NCI-H2196 treated with DMSO at 0.1 percent for 48 hours (cell line): ENCODE results near the gene REEP1.
"Not testable (repeated sequence)": the region's sequence is repeated elsewhere in the genome, so short reads cannot be mapped to it uniquely, and the experiment has no call there.

Experiments
- DNase-seq: peaks from one replicate; lab custom pipeline; 2025; ENCODE audit not compliant: unreplicated experiment; lab: John Stamatoyannopoulos, UW

Gene REEP1

DNA sequence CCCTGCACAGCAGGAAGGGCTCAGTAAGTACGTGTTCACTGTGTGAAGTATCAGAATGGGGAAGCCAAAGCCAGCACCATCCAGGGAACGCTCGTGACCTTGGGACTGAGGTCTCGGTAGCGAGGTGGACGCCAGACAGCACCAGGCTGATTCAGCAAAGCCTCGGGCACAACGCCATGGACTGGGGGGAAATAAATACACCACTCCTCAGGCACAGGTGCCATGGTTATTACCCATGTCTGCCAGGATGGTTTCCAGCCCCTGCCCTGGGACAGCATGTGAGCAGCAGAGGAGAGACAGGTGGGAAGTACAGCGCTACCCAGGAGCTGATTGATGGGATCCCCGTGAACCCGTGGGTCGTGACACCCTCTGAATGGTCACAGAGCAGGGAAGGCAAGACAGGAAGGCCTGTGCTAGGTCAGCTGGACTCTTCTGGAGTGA is 53.0 kb downstream of the REEP1 start:
- DNase-seq = no peak

DNA sequence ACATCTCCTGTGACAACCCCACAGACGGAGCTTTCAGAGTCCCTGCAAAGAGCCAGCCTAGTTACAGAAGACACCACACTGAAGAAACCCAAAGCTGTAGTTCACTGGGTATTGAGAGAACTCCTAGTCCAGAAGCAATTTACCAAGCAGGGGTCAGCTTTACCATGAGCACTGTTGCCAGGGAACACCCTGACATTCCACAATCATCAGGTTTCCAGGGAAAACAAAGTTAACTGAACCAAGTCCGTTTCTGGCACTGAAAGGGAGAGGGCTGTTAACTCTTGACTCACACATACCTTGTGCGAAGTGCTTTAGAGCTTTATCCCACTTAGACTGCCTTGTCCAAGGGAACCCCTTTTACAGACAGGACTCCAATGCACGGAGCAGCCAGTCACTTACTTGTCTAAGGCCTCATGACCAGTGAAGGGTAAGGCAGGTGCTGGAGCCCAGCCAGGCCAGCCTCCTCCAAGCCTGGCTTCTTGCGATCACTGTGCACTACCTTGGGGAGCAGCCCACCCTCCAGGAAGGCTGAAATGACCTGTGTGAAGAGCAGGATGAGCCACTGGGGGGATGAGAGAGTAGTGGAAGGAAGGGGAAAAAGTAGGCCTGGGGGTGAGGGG is 53.9 kb downstream of the REEP1 start:
- no peak for DNase-seq

DNA sequence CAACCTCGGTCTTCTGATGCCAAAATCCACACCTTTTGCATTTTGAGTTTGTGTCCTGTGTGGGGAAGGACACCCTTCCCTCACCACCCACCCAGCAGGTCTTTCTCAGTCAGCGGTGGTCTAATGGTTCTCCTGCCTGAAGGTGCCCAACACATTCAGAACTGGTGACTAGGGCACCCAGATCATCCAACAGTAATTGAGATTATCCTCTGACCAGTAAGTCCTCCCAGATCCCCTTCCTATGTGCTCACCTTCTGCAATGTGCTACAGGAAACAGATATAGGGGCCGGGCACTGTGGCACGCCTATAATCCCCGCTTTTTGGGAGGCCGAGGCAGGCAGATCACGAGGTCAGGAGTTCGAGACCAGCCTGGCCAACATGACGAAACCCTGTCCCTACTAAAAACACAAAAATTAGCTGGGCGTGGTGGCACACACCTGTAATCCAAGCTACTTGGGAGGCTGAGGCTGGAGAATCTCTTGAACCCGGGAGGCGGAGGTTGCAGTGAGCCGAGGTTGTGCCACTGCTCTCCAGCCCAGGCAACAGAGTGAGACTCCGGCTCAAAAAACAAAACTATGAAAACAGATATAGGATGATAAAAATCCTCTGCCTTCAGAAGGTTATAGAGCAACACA is 56.2 kb downstream of the REEP1 start:
- no peak for DNase-seq

DNA sequence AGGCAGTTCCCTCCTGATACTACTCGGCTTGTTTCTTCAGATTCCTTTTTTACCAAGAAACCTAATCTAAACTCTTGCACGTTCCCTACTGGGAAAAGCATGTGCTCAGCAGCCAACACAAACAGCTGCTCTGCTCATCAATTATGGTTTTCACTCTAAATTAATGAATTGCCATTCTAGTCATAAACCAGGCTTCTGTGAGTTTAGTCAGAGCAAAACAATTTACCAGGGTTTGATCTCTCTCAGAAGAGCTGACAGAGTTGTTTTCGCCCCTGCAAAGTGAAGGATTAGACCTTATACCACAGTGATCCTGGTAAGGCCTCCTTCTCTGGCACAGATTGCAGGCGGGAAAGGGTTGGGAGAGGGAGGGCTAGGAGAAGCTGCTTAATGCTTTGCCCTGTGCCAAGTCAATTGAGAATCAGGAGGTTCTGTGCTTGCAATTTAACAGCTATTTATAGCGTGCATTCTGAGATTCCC is 57.2 kb downstream of the REEP1 start:
- DNase-seq = no peak

DNA sequence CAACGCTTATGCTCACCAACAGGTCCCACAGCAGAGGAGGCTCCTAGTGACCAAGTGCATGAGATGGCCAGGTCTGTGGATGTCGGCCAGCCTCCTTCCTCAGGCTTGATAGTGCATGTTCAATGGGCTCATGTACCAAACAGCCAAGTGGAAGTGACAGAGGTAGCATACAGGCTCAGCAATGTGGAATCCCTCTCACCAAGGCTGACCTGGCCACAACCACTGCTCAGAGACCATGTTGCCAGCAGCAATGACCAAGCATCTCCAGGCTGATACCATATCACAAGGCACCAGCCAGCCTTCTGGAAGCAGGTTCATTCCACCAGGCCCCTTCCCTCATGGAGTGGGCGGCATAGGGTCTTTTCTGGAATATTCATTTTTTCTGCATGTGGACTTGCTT is 61.5 kb downstream of the REEP1 start:
- DNase-seq = no peak

DNA sequence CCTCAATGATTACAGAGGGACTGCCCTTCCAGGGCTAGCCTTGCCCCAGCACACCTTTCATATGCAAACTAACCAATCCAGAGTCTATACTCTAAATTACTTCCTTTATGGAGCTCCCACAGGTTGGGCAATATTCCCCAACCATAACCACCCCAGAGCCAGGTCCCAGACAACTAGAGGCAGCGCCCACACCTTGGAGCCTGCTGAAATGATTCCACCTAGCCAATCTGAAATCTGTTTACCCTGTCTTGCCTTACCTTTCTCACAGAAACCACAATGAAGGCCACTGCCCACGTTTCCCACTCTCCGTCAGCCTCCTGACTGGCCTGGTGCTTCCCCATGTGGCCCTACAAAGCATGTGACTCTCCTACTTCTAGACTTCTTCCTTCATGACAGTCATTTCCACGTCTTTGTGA is 62.0 kb downstream of the REEP1 start:
- DNase-seq = no peak

DNA sequence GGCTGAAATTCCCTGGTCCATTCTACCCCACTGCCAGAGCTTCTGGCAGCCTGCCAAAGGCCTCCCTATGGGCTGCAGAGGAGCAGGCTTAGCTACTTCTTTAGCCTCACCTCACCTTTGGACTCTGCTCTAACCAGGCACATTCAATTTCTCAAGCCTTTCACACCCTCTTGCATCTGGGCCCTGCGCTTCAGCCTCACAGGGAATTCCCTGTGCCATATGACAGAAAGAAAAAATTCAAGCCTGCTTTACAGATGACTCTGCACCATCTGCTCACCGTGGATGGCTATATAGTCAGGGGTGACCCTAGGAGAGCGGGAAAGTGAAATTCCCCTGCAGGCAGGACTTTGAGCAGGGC is 62.5 kb downstream of the REEP1 start:
- DNase-seq = no peak

DNA sequence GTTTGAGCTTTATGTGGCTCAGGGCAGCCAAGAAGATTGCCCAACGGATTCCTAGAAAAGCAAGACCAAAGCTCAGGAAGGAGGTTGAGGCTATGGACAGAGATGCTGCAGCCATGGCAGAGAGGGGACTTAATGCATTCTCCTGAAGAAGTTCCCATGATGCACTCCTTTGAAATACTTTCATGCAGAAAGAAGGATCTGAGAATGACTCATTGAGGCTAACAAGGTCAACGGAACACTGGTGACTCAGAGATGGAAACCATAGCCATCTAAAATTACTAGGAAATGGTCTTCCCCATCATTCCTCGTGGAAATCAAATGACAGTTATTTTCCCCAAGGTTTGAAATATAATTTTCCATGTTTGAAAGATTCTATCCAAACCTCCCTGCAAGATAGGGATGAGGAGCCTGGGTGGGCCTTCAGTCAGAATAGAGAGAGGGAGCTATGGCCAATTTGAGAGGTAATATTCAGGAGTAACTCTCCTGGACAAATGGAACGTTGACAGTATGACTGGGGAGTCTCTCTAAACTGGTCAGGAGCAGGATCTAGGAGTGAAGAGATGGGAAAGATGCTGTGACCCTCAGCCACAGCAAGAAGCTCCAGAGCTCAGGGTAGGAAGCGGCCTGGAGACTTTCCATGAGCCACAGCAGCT is 63.0 kb downstream of the REEP1 start:
- no peak for DNase-seq

DNA sequence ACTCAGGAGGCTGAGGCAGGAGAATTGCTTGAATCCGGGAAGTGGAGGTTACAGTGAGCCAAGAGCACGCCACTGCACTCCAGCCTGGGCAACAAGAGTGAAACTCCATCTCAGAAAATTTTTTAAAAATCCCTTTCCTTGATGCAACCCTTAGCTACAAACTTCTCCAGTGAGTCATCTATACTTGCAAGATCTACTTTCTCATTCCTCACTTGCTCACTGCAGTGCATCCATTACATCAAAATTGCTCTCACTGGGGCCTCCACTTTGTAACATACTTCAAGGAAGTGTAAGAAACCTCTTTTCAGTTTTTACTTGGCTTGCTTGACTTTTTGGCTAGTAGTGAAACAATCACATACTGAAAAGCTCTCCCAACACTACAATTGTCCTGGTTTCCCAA is 65.3 kb downstream of the REEP1 start:
- no peak for DNase-seq

DNA sequence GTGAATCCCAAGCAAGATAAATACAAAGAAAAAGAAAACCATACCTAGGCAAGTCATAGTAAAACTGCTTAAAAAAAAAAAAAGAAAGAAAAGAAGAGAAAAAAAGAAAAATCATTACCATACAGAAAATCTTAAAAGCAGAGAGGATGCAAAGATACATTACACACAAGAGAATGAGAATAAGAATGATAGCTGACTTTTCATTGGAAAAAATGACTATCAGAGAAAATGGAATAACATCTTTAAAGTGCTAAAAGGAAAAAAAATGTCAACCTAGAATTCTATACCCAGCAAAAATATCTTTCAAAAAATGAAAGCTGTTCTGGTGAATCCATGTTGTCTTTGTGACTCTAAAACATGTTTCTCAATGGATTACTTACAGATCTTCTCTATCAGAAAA is 66.2 kb downstream of the REEP1 start:
- no peak for DNase-seq

DNA sequence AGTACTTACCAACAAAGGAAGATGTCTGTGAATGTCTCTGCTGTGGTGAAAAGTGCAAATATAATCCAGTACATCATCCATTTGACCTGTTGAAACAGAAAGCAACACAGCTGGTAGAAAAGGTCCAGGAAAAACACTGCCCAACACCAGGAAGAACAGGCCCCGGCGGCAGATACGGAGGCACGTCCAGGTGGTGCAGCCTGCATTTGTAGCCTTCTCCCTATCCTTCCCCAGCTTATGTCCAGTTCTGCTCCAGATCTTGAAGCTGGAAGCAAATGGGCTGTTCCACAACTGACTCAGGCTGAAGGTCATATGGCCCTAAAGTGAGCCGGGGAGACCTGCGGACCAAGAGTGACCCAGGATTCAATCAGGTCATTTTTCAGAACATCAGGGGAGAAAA is 73.5 kb downstream of the REEP1 start:
- DNase-seq = no peak

DNA sequence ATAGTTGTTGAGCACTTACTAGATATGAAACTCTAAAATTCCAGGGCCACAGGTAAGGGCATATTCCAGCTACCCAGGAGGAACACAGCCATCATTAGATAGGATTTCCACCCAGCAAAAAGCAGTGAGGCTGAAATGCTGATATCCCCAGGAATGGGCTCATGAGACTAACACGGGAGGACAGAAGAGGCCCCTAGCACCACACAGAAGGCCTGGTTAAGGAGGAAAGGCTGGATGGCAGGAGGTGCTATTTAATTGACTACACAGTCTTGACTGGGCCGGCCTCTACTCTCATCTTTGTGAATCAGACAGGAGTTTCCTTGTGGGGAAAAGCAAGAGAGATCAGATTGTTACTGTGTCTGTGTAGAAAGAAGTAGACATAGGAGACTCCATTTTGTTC is 76.4 kb downstream of the REEP1 start:
- no peak for DNase-seq

DNA sequence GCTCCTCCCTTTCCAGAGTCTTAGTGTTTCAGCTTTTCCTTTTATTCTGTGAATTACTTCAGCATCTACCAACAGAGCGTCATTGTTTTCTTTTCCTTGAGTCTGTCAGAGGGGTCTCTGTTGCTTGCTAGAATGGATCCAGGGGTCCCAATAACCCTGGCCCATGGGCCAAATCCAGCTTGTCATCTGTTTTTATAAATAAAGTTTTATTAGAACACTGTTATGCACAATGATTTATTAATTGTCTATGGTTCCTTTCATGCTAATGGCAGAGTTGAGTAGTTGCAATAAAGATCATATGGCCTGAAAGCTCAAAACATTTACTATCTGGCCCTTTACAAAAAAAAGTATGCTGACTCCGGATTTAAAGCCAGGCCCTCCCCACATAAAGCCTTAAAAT is 79.3 kb downstream of the REEP1 start:
- no peak for DNase-seq

DNA sequence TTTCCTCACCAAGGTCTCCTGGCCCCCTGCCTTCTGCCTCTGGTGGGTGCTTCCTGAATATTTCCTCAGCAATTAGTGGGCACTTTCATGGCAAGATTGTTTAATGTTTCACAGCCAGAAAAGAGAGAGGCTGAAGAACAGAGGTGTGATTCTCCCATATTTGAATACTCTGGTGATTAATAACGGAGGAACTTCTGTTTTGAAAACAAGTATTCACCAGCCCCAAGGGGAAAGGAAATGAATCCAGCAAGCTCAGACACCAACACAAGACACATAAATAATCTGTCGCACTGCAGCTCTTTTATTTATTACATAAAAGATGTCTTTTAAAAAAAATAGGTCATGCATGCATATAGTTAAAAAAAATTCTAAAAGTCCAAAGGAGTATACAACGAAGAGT is 80.4 kb downstream of the REEP1 start:
- no peak for DNase-seq

DNA sequence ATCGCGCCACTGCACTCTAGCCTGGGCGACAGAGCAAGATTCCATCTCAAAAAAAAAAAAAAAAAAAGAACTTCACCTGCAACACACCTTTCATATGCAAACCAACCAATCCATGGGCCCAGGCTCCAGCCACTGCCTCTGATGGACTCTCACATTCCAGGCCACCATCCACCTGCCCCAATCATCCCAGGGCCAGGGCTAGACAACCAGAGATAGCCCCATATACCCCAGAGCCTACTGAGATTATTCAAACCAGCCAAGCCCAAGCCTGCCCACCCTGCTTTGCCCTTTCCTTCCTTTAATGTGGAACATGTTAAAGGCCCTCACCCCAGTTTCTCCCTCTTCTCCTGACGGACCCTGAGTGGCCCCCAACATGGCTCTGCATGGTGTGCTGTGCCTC is 81.1 kb downstream of the REEP1 start:
- no peak for DNase-seq

DNA sequence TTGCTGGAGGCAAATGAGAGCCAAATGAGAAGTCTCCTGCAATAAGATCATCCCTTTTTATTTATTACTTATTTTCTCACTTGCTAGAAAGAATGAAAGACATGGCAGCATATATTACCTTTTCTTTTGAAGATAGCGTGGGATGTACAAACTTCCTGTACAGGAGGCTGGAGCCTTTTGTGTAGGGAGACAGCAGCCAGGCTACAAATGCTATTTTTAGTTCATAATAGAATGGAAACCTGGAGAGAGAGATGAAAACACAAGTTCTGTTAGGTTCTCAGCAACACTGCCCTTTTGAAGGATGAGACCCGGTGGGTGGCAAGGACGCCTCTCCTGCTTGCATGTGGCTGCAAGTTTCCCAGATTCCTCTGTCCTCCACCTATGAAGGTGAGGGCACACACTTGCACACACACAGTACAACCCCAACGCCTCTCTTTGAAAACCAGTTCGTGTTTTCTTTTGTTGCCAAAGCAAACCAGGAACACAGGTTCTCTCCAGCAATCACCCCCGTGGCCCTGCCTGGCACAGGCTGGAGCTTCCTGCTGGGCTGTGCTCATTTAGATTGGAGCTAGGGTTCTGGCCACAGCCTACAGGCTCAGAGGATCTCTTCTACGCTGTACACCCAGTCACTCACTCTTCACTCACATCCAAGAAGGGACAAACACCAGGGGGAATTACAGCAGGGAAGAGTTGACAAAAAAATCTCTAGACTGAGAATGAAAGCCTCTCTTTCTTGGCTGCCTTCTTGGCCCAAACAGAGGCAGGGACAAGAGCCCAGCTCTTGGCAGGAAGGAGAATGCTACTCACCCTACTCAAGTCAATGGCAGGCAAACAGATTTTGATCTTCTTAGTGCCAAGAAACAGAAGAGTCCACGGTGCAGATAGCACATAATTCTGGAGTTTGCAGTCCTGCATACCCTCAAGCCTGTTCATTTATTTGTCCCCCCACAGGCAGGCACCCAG is 82.6 kb downstream of the REEP1 start:
- DNase-seq = no peak

DNA sequence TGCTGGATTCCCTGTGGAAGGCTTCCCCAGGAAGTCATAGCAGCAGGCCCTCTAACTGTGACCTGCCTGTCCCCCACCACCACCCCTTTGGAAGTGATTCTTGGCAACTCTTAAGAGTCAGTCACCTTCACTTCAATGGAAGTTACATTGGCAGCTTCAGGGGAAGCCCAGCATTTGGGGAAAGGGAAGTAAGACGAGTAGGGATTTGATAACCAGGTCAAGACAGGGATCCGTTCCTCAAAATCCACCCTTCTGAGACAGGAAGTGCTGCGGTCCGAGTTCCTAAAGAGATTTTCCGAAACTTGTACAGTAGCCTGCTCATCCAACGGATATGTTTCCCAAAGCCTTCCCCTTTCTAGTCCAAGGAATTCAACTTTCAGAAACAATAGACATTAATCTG is 84.0 kb downstream of the REEP1 start:
- no peak for DNase-seq

DNA sequence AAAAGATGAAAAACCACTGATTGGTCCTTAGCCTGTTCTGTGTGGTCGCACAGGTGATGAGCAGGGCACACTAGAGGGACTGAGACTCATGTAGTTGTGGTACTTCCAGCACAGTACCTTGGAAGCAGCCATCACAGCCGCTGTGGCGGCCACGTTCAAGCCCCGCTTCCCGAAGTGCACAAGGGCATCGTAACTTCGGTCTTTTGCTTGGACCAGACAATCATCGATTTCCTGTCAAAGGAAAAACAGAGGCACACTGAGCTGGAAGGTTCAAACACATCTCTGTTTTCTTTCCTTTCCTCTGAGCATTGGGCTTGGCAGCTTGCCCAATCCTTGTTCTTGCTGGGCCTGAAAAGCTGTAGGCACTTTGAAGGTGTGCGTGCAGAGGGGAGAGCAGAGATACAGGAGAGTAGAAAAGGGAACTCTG is 85.6 kb downstream of the REEP1 start:
- no peak for DNase-seq

DNA sequence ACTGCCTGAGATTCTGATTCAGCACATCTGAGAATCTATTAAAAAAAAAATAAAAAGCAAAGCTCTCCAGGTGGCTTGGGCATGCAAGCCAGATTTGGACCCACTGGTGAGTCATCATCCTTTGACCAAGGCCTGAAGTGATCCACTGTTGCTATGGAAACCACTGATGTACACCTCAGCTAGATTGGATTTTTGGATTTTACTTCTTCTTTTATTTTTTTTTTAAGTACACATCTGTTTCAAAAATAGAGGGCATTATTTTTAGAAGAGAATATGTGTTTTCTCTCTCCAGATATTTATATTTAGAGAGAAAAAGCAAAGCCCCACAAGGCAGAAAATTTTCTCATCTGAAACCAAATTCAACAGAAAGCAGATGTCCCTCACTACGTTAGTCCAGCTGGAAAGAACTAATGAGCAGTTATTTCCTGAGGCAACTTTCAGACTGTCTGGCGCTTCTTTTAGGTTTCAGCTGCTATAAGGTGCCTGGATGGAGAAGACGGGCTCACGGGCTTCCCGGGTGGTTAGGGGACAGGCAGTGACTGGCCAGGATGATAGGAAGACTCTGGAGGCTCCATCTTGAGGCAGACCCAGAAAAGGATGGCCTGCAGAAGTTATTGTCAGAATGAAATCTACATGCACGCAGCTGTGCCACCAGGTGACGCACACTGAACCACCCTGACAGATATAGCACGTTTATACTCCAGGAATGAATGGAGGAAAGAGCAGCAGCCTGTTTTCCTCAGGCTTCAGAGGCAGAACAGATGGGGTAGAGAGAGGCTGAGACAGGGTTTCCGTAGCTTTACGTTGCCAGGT is 87.6 kb downstream of the REEP1 start:
- DNase-seq = peak; percentile 5

DNA sequence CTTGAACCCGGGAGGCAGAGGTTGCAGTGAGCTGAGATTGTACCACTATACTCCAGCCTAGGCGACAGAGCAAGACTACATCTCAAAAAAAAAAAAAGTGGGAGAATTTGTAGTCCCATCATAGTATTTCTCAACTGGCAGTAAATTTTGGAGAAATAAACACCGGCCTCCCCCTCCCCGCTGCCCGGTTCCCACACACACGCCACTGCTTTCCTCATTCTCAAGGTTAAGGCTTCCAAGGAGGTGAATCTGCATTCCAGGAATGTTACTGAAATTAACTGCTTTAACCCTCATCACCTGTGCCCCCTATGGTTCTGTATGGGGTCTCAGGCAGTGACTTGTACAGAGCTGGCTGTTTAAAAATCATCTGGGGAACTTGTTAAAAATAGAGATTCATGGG is 88.2 kb downstream of the REEP1 start:
- no peak for DNase-seq

DNA sequence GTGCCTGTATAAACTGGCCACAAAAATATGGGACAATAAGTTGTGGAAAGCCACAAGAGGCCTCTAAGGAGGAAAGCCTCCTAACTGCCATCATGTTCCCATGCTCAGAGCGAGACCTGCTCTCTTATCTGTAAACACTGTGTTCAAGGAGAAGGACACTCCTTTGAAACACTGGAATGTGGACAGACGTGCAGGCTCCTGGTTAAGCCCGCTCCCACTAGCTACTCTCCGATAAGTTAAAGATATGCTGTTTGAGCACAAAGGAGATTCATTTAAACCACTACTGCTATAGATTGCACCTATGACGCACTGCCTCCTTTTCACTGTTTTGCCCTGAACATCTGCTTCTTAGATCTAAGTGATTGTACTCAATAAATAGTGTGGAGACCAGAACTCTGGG is 92.2 kb downstream of the REEP1 start:
- not testable (repeated sequence) for DNase-seq
